ENCODE results near the gene C1QTNF7.
A peak's percentile ranks its signal among the peaks of the same experiment; 100 is the strongest.

C1QTNF7 gene, protein sequence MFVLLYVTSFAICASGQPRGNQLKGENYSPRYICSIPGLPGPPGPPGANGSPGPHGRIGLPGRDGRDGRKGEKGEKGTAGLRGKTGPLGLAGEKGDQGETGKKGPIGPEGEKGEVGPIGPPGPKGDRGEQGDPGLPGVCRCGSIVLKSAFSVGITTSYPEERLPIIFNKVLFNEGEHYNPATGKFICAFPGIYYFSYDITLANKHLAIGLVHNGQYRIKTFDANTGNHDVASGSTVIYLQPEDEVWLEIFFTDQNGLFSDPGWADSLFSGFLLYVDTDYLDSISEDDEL

DNA sequence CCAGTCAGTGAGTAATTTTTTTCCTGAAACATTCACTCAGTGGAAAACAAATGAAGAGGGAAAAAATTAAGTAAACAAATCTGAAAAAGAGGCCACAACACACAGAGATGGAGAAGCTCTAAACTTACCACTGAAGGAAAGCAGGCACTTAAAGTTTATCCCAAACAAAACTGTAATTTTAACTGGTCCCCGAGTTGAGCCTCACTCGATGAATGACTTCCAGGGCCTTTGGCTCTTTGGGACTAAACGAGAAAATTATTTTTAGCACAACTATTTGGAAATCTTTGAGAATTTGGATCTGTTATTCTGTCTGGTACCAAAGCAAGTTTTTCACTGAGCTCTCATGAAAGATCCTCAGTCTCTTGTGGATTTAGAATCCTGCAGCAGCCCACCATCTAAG lies at the start of gene C1QTNF7:
Gene C1QTNF7, plus strand, starts transcription at position 333 of the 400 bp plus-strand sequence. CDS start 7,711 bp downstream, outside the sequence.
- no peak for DNase-seq

DNA sequence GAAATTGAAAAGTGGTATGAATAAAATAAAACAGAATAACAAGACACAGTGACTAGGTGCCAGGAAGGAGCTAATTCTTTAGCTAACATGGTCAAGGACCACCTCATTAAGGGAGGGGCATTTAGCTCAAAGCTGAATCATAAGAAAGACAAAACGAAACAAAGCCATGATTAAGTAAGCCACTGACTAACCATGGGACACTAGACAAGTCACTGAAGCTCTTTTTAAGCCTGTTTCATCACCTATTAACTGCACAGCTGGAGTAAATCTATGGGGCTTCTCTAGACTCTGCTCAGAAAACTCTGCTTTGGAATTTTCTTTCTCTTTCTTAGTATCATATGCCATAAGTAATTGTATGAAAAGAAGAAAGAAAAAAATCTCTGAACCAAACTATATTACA lies 49.8 kb upstream of the C1QTNF7 start:
- no peak for DNase-seq

DNA sequence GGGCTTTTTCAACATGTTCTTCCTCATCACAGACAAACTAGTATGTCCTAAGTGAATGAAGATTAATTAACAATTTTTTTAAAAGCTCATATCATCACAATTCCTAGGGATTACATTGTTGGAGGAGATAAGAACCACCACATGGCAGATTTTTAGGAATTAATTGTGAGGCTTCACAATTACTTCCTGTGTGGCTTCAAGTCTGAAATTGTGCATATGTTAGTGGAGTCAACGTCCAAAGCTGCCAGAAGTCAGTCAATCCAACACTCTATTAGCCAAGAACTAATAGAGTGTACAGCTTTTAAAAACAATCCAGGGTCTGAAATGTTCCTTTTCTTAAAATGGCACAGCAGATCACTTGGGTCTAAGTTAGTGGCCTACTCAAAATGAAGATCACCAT lies 49.3 kb upstream of the C1QTNF7 start:
- DNase-seq = no peak

DNA sequence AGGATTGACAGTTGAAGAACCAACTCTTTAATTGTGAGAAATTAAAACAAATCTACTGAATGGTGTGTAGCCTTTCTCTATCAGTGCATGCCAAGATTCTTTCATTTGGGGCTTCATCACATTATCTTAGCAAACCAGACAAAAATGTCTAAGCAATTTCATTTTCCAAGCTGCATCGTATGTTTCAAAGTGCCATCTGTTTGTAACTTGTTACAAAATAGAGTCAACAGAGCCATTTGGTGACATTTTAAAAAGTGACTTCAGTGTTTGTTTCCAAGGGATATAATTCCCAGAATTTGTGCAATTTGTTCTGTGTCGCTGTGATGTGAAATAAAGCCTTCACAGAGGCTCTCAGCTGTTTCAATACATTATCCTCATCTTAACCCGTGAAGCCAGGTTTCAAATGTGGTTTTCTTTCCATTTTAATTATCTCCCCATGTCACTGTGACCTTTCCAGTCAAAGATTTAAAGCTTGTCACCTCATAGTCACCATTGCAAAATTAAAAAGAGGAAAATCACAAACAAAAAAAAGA lies 46.0 kb upstream of the C1QTNF7 start:
- DNase-seq = no peak

DNA sequence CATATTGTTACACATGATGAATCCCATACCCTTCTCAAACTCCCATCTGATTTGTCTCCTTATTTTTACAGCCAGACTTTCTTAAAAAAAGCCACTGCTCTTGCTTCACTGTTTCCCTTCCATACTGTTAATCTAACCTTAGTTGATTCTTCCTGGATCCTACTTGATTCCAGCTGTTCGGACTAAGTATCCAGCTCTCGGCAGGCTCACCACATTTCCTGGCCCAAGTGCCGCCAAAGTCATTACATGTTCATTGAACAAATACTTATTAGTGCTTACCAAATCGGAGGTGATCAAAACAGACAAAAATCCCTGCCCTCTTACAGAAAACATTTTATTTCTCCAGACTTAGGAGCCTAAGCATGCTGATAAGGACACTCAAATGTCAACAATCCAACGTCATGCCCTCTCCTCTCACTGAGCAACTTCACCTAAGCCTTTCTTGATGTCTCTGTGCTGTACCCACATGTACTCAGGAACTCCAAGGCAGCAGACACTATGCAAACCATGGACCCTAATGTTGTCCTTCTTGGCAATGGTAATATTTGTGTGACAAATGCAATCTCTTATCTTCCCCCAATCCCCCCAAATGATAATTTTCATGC lies 45.1 kb upstream of the C1QTNF7 start:
- no peak for DNase-seq

DNA sequence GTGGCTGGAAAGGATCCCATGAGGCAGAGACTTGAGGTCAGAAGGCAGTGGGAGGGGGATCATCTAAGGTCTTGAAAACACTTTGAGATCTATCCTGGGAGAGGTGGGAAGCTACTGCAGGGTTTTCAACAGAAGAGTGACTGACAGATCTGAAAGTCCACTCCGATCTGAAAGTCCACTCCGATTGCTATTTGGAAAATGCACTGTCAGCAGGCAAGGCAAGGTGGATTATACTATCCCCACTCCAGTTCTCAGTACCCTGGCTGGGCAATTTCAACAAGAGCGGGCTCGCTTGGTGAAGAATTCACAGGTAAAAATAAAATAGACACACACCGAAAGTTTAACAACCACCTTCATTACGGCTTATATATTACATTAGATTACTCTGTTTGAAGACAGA lies 42.3 kb upstream of the C1QTNF7 start:
- no peak for DNase-seq

DNA sequence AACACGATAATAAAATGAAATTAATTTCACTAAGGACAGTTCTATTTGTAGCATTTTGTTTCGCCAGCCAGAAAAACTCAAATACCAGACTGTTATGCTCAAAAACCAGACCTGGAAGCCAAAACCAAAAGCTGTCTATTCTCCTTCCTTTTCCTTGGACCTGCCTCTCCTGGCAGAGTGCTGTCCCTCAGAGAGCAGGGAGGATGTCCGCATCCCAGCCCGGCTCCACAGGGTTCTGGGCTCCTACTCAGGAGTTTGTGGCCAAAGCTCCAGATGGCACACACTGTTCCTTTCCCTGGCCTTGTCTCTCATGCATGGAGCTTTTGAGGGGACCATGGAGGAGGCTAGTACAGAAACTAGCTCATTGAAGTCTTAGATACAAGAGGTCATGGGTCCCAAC lies 41.9 kb upstream of the C1QTNF7 start:
- no peak for DNase-seq

DNA sequence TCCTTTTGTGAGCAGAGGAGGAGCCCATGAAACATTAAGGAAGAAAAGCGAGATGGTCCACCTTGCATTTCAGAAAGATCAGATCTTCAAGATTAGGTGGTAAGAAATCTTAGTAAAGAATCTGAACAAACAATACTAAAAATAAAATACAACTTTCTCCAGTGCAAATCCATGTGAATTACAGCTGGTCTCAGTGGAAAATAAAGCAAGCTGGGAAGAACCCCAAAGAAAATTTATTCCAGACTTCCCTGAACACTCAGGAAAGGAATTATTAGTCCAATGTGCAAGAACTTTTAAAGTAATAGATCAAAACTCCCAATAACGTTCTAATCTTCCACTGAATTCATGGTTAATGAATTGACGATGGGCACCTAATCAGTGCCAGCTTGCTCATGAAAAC lies 37.3 kb upstream of the C1QTNF7 start:
- DNase-seq = no peak

DNA sequence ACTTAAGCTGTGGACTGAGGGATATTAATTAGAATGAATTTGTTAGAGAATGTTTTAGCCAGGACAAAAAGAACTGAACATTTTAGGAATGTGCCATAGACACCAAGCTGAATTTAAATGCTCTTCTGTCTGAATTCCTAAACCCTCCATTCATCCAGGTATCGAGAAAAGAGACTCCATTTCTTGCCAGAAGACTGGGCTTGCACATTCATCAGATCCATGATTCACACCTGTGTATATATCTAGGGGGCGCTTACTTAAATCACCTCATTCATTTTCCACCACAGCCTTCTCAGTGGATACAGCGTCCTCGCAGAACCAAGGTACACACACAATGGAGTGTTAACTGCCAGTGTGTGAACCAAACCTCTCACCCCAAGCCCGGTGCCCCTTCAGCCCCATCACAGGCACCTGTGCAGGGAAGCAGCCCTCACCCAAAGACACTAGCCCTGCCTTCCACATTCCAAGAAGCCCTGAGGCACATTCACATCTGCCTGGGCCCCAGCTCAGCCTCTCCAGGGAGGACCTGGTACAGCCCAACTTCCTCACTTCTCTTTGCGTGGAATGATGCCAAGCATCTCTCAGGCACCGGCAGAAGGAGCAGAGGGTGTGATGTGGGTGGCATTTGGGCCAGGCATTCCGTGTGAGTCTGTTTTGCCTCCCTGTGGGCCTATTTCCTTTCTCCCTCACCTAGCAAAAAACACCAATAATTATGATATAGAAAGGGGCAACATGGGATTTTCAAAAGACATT lies 35.6 kb upstream of the C1QTNF7 start:
- DNase-seq = no peak

DNA sequence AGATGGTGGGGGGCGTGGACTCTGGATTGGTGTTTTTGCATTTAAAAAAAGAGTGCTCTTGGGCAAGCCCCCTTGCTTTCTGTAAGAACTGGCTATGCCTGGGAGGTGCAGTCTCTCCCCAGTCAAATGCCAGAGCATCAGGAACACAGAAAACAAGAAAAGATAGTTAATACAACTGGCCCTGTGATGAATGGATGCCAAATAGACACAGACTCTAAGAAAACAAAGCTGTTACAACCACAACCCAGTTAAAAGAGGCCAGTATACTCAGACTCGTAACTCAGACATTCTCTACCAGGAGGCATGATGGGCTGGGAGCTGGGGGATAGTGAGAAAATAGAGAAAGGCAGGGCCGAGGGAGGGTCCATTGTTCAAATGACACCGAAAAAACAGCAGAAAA lies 32.5 kb upstream of the C1QTNF7 start:
- no peak for DNase-seq

DNA sequence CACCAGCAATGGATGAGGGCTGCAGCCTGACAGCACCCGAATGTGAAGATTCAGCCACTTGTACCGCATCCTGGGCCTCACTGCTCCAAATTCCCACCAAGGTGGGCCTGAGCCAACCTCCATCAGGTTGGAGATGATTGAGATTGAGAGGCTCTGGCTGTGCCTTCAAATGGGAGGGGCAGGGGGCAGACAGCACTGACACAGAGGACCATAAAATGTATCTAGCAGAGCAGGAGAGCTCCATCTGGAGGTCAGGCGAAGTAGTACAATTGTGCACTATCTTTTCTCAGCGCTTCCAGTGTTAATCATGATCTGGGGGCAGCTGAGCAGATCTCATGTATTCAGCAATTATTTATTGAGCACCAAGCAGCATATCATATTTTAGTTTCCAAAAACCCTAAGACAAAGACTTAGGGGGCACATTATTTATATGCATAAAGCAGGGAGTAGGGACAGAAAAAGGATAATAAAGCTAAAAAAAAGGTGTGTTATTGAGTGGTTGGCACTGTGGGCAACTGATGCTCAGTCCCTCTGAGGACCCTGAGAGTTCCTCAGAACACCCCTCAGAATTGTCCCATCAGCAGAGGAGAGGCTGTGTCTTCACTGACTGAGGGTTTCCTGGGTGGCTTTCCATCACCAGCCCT lies 31.6 kb upstream of the C1QTNF7 start:
- DNase-seq = peak; percentile 58

DNA sequence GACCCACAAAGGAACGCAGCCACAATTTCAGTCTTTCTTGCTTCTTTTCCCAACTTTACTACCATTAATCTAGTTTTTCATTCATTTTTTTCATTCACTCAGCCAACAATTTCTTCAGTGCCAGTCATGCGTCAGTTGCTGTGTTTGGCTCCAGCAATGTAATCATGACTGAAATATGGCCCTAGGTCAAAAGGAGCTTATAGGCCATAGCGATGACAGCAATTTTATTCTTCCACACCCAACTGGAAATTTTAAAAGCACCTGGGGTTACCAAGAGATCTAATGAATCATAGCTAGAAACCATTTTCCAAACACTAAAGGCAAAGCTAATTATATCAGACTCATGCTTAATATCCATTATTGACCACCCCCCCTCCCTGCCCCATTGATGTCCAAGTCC lies 29.8 kb upstream of the C1QTNF7 start:
- no peak for DNase-seq

DNA sequence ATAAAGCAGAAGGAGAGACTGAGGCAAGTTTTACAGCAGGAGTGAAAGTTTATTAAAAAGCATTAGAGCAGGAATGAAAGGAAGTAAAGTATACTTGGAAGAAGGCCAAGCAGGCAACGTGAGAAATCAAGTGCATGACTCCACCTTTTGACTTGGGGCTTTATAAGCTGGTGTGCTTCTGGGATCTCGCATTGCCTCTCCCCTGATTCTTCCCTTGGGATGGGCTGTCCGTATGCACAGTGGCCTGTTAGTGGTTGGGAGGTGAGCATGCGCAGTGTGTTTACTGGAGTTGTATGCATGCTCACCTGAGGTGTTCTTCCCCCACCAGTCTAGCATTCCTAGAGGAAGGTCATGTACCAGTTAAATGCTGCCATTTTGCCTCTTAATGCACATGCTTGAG lies 29.1 kb upstream of the C1QTNF7 start:
- no peak for DNase-seq

DNA sequence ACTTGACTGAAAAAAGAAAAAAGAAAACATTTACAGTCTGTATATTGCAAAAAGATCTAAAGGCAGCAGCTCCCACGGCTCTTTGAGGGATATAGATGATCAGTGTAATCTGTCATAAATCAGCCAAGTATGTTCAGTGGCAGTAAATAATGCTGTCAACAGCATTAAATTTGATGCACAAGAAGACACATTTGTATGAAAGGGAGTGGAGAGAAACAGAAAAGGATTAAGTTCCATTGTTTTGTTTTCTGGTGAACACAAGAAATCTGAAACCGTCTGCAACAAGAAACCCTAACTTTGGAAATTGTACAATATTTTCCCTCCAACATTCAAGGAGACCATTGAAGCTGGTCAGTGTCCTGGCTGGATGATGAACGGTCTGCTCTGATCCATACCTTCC lies 27.6 kb upstream of the C1QTNF7 start:
- DNase-seq = no peak

DNA sequence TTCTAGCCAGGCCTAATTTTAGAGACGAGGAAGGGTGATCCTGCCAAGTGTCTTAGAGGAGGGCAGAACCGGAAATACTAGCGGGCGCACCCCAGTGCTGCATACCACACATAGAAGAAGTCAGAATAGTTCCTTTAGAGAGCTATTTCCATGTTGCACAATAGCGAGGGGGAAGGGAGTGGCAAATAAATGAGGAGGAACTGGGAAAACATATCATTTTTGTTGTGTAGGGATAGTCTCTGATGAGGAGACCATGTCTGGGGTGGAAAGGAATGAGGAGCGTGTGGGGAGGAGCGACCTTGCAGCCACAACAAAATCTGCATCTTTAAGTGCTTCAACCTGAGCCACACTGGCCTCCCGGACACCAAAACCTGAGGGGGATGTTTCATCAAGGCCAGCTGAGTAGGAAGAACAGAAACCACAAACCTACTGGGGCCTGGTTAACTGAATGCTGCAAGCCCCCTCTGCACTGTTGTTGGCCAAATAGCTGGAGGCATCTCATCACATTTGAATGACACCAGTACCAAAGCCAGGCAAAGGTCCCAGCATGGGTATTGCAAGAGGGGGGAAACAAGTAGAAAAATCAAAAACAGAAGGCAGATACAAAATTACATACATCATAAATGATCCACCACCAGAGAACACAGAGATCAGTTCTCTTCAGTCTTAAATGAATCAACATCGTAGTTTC lies 26.7 kb upstream of the C1QTNF7 start:
- DNase-seq = peak; percentile 33

DNA sequence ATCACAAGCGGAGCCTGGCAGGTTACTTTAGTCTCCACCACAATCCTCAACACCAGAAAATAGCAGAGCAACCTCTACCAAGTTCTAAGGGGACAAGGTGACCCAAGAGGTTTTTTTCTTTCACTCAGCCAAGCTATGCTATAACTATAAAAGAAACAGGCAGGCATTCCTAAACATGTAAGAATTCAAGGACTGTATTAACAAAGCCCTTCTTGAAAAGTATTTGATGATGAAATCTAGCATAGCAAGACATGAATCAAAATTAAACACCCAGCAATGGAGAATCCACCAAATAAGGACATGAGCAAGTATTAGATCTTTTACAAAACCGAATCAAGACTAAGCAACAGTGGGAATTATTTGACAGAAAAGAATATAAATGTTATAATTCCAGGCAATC lies 25.7 kb upstream of the C1QTNF7 start:
- no peak for DNase-seq

DNA sequence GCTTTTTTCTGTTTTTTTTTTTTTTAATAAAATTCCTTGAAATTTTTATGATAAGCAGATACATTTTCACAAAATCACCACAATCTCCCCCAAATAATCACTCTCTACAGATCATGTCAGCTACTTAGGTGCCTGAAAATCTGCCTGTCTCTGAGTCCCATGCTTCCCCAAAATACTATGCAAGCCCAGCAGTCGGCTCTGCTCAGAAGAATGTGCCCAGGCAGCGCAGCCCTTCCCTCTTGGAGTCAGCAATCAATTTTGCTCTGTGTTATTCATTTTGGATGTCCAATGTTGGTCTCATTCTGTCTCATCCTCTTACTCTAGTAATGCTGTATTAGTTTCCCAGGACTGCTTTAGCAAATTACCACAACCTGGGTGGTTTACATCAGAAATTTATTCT lies 24.9 kb upstream of the C1QTNF7 start:
- no peak for DNase-seq

DNA sequence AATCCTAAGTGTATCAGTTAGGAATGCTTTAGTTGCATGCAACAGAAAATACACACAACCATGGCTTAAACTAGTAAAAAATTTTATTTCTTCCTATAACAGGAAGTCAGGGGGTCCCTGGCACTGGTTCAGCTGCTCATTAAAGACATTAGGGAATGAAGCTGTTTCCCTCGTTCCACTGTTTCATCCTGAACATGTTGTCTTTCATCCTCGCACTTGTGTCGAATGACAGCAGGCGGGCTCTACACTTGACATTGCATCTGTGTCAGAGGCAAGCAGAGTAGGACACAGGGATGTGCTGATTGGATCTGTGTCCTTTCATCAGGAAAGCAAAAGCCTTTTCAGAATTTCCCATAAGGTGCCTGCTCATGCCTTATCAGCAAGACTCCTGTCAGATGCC lies 22.8 kb upstream of the C1QTNF7 start:
- DNase-seq = no peak

DNA sequence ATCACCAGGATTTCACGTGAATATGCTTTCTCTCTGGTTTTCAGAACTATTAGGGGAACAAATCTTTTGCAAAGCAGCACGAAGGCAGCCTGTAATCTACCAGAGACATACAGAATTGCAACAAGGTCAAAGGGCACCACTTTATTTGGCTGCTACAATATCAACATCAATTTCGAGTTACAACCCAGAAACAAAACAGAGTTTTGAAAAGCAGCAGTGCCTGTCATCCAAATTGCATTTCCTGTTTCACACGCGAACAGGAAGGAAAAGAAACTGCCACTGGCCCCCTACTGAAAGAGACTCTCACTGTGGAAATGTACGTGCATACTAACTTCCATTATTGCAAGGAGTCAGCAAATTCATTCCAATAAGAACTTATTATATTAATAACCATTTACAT lies 17.1 kb upstream of the C1QTNF7 start:
- DNase-seq = peak; percentile 29

DNA sequence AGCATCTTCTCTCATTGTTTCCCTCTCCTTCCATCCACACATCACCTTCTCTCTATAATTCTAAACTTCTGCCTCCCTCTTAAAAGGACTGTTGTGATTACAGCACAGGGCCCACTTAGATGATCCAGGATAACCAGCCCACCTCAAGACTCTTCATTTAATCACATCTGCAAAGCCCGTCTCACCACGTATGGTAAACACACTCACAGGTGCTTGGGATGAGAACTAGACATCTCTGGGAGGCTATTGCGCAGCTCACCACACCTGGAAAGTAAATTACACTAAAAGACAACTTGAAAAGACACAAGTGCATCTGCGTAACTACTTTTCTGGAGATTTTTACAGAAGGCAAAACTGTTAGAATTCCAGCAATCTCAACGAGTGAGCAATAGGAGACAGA lies 15.4 kb upstream of the C1QTNF7 start:
- DNase-seq = no peak

DNA sequence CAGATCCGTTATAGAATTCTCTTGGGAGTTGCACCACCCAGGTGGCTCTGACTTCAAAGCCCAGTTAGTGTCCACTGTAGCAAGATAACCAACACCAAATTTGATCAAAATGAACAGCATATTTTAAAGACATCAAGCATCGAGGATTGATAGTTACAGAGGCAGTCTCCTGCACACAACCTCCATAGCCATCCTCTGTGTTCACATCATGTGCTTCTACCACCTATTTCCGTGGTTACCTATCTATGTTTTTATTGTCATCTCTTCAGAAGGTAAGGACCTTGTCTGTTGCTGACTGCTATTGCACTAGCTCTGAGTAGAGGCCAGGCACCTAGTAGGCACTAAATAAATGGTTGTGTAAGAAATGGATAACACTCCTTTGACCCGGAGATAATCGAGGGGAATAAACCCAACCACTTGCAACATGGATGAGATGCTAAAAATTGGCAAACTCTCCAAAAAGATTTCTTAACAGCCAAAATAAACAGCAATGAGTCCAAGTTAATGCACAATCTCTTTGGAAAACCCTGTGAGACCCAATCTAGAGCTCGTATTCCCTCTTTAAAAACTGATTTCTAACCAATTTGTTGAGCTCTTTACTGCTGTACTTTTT lies 14.7 kb upstream of the C1QTNF7 start:
- no peak for DNase-seq

DNA sequence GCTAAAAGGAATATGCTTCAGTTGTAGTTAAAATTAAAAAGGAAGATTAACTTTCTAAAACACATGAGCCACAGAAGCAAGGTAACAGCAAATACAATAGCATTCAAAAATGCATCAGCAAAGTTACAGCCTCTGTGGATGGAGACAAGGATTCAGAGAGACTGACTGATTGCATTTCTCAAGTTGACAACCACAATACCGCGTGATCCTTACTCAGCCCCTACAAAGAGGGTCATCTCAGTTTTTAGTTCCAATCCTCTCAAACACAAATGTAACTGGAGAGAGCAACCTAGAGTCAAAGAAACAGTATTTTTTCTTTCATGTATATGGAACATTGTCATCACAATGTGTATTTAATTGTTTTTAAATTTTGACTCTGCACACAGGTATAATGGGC lies 14.2 kb upstream of the C1QTNF7 start:
- DNase-seq = no peak
